ENCODE measurements around the gene P4HA2. TPM values are rescaled to one million over a fixed set of nuclear protein-coding genes. Genes with fewer than 3 reads are reported as not detected.

Gene P4HA2
- total RNA-seq, 1 experiment from 2014 or later, result 66.3 TPM

DNA sequence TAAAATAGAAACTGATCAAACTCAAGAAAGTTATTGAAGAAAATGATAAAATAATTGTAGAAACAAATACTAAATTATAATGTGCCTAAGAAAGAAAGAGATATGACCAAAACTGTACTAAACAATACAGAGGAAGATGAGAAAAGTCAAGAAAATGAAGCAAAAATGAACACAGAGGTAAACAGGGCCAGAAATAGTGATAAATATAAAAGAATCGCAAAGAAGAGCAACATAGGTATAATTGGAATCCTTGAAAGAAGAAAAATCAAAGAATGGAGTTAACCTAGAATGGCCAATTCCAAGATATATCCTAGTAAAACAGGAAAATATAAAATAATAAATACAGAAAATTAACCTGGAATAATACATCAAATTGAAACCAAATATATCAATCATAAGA lies 84.5 kb downstream of the P4HA2 start:
- in situ Hi-C loops (cut with HindIII; ENCODE audit: low pct_unique_long_range_greater_than_20kb, low sequenced_read_pairs), result no loop called here
- no peak for DNase-seq (ENCODE audit: low read depth, low spot score)

DNA sequence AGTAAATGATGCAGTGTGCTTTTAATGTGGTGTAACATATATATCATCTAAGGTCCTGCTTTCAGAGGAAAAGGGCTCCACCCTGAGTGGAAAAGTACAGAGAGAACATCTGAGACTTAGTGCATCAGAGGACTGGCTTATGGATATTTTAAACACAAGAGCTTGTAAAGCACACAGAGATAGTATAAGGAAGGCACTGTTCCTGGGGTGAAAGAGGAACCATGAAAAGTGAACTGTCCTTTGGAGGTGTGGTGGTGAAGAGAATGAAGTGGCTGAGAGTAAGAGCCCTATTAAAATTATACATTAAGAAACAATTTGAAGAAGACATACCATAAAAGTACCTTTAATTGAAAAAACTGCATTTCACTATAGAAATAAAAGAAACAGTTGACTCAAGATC lies 85.2 kb downstream of the P4HA2 start:
- in situ Hi-C loops (cut with HindIII; ENCODE audit: low pct_unique_long_range_greater_than_20kb, low sequenced_read_pairs), result no loop called here
- no peak for DNase-seq (ENCODE audit: low read depth, low spot score)

Small RNAs within 50 kb of the gene (small RNA-seq; reads per million reads assigned to genes)
- gene AC063976.4, result 0 reads per million in 2 experiments

Other genes with a start within 250 kb of the P4HA2 start
- 0.05 and 0.45 TPM in 2 replicates for gene ACSL6, start 216.2 kb downstream of the P4HA2 start, total RNA-seq (2014; rRNA removed; shearing (Covaris generic))
- not detected in 2 replicates for gene IL3, start 167.2 kb downstream of the P4HA2 start, total RNA-seq (2014; rRNA removed; shearing (Covaris generic))
- gene CSF2, start 154.1 kb downstream of the P4HA2 start, total RNA-seq (2014; rRNA removed; shearing (Covaris generic)), result not detected in 2 replicates
- 1.8 and 2.1 TPM in 2 replicates for gene PDLIM4, start 29.8 kb upstream of the P4HA2 start, total RNA-seq (2014; rRNA removed; shearing (Covaris generic))
- 0.61 and 0.66 TPM in 2 replicates for gene SLC22A4, start 66.5 kb upstream of the P4HA2 start, total RNA-seq (2014; rRNA removed; shearing (Covaris generic))
- 2.8 and 5.1 TPM in 2 replicates for gene SLC22A5, start 141.9 kb upstream of the P4HA2 start, total RNA-seq (2014; rRNA removed; shearing (Covaris generic))